ENCODE data around the gene NEAT1.

Gene NEAT1

GRCh38 chr11:65390099-65390941, 32.3 kb upstream of the NEAT1 start:
- no peak for DNase-seq

- no peak for DNase-seq
These were observed 31.6 kb upstream of the NEAT1 start for GRCh38 chr11:65390996-65391395.

- no peak for DNase-seq
These were observed 30.3 kb upstream of the NEAT1 start for GRCh38 chr11:65392186-65392829.

GRCh38 chr11:65392899-65393298, 29.7 kb upstream of the NEAT1 start:
- DNase-seq = no peak

- DNase-seq = no peak
These were observed 29.0 kb upstream of the NEAT1 start for GRCh38 chr11:65393513-65394079.

GRCh38 chr11:65394125-65394536, 28.5 kb upstream of the NEAT1 start:
- DNase-seq = no peak

GRCh38 chr11:65395961-65396530, 26.6 kb upstream of the NEAT1 start:
- no peak for DNase-seq

GRCh38 chr11:65396769-65397745, 25.5 kb upstream of the NEAT1 start:
- DNase-seq = no peak

GRCh38 chr11:65398362-65398910, 24.2 kb upstream of the NEAT1 start:
- DNase-seq = no peak

GRCh38 chr11:65399249-65399648, 23.3 kb upstream of the NEAT1 start:
- DNase-seq = no peak

GRCh38 chr11:65399845-65400244, 22.8 kb upstream of the NEAT1 start:
- no peak for DNase-seq

- no peak for DNase-seq
These were observed 22.1 kb upstream of the NEAT1 start for GRCh38 chr11:65400307-65401072.

- no peak for DNase-seq
These were observed 21.4 kb upstream of the NEAT1 start for GRCh38 chr11:65401073-65401802.

GRCh38 chr11:65401803-65402248, 20.8 kb upstream of the NEAT1 start:
- DNase-seq = no peak

GRCh38 chr11:65402790-65403189, 19.8 kb upstream of the NEAT1 start:
- no peak for DNase-seq

GRCh38 chr11:65403607-65404121, 18.9 kb upstream of the NEAT1 start:
- DNase-seq = peak; percentile 52

GRCh38 chr11:65404210-65404609, 18.4 kb upstream of the NEAT1 start:
- DNase-seq = no peak

- no peak for DNase-seq
These were observed 17.8 kb upstream of the NEAT1 start for GRCh38 chr11:65404638-65405339.

- no peak for DNase-seq
These were observed 11.5 kb upstream of the NEAT1 start for GRCh38 chr11:65410936-65411680.

All from CD4-positive, alpha-beta T cell treated with Interferon gamma for 1 hour (primary cell).